SK-MEL-5 (cell line): ENCODE data around the gene TGFBI. TPM values are rescaled to one million over a fixed set of nuclear protein-coding genes. Genes with fewer than 3 reads are reported as not detected.

Experiments
- DNase-seq: peaks from one replicate; pipeline ENCODE4 v3.0.0-alpha.2; 2016; ENCODE audit warnings: low read depth, low spot score
- in situ Hi-C: cut with HindIII; loops from 2 replicates; pipeline ENCODE4 v1.10.0; 2016; ENCODE audit warnings: low sequenced_read_pairs, high pct_unique_total_duplicates, low pct_unique_long_range_greater_than_20kb
- total RNA-seq: library from RNA; depleted of rRNA; stranded (reverse); fragments of >200 nt; shearing (Covaris generic); gene quantifications from 2 replicates; pipeline ENCODE4 v1.2.3, GENCODE V29; 2014

The TGFBI gene
- total RNA-seq, 1 experiment from 2014 or later = 304 TPM

DNA sequence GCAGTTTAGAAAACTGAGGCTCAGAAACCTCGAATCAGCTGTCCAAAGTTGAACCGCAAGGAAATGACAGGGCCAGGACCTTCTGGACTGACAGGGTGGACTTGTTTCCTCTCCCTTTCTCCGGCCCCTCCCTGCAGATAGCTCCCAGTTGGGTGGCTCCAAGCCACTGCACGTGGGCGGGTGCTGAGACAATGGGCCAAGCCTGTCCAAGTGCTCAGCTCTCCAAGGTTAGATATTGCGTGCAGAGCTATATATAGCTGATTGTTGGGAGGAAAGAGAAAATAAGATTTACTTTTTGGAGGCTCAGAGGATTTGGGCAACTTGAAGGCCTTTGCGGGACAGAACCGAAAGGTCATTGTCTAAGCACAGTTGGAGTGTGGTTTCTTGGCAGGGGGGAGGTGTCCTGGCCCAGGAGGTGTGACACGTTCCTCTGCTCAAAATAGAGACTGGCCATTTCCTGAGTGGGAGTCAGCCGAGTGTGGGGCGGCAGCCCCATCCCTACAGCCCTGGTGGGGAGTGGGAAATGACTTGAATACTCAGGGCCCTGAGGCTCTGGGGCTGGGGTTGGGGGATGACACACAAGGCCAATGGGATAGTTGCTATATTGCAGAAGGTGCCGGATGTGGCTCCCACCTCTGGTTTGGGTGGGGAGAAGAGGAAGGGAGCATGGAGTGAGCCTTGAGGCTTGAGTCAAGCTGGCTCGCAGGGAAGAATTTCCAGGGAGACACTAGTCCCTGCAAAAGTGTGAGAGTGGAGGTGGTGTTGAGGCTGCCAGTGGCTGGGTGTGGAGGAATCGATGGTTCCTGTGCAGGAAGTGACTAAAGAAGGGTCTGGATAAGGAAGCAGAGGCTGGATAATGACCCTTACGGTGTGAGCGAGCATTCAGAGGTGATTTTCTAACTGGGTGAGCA lies 59.4 kb downstream of the TGFBI start:
- in situ Hi-C loops = no loop called here
- no peak for DNase-seq

DNA sequence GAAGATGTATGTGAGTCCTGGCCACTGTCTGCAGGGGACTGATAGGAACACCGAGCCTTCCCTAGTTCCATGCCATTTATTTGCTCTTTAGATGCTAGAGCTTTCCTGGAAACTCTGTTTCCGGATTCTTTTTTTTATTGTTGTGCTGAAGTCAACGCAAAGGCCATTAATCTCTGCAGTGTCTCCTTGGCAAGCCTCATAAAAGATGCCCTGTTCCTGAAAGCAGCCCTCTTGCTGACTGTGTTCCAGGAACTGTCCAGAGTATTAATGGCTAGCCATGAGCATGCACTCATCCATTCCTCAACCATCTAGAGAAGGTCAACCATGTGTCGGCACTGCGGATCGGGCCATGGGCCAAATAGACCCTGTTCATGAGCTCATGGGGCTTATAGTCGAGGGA lies 61.0 kb downstream of the TGFBI start:
- in situ Hi-C loops = no loop called here
- peak; percentile 16 for DNase-seq

DNA sequence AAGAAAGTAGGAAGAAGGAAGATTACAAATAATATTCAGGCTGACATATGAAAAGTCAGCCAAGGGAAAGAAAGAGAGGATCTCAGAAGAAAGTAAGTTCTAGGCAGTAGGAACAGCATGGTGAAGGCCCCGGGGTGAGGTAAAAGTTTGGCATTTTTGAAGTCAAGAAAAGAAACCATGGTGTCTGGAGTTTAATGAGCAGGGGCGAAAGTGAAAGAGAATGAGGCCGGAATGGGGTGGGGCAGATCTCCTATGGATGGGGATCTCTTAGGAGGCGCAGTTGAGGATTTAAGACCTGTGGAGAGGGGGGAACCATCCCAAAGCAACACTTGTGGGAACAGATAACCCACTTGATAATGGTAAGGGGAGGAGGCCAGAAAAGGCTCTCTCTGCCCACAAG lies 61.5 kb downstream of the TGFBI start:
- in situ Hi-C loops = no loop called here
- DNase-seq = no peak

DNA sequence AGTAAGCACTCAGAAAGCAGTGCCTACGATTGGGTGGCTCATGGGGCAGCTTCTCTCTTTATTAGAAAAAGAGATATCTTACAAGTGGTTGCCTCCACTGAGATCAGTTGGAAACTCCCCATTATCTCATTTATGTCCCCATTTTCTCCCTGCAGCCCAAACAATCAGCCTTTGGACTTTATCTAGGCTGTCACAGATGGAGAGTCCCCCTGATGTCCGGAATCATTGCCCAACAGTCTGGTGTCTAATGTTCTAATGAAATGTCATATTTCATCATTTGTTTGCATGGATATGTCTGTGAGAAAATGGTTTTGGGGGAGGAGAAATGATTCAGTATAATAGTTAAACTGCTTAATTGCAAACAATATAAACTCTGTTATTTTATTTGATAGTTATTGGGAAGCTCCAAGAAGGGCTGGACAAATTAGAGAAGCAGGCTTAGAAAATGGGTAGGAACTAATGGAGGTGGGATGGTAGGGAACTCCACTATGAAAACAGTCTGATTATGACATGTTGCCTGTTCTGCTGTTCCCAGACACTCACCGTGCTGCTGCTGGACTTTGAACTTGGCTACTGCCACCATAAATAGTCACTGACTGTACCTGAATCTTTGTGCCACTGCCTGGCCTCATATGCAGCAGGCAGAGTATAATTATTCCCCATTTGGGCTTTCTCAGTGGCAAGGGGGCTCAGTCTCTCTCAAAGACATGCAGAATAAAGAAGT lies 65.6 kb downstream of the TGFBI start:
- no peak for DNase-seq
- in situ Hi-C loops = no loop called here

DNA sequence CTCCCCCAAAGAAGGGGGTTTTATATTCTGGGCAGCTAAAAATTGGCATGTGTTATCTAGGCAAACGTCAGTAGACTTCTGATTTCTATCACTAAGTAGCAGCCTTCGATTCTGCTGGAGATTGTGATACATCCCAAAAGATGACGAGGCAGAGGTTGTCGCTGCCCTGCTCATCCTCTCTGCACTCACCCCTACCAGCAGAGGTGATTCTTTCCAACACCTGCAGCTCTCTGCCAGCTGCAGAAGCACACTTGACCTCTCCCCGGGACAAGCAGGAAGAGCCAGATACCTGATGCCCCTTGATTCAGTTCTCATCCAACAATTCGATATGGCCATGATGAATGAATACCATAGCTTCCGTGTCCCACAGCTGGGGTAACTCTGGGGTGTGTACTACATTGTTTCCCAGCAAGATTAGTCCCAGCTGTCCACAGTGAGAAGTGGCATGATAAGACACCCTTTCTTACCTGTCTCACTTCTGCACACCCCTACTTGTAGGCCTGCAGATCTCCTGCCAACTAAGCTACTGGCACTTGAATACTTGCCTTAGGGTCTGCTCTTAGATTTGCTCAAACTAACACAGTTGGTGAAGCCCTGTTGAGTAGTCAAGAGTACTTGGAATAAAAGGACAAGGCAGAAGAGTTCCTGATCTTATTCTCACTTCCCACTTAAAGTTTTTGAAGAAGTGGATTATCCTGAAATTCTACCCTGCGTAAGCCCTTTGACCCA lies 66.3 kb downstream of the TGFBI start:
- DNase-seq = no peak
- in situ Hi-C loops = no loop called here

DNA sequence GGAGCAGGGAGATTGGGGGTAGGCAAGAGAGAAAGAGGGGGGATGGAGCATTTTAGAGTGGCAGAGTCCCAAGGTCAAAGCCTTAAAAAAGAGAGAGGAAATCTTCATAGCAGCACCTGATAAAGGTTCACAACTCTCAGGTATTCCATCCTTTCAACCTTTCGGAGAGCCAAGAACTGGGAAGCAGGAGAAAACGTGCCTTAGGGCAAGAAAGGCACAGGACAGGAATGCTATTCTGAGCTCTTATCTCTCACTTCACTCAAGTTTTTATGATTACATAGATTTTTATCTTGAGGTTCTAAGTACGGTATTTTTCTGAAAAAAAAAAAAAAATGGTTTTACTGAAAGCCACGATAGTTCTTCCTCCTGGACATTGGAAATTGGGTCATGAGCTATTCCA lies 69.4 kb downstream of the TGFBI start:
- no peak for DNase-seq
- in situ Hi-C loops = no loop called here

DNA sequence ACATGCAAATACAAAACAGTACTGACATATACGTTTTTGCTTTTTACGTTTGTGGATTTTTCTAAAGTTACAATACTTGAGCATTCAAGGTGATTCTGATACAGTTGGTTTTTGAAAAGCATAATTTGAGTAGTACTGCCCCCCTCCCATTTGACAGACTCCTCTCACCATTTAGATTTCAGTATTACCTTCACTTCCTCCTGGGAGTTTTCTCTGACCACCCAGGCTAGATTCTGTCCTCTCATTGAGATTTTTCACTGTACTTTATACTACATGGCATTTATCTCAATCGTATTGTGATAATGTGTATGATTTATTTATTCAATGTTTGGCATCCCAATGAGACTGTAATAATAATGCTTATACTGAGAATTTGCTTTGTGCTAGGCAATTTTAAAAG lies 71.1 kb downstream of the TGFBI start:
- in situ Hi-C loops = no loop called here
- no peak for DNase-seq

DNA sequence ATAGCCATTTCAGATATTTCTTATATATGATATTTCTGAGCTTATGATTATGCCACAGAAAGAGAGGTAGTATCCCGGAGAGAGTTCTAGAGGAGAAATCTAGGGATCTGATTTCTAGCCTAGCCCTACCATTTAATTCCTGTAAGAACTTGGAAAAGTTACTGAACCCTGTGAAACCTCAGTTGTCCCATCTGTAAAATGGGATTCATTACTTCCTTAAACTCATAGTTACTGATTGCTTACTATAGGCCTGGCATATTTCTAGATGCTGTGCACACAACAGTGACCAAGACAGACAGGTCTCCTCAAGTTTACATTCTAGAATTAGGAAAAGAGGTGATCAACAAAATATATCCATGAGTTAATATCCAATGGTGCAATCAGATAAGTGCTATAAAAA lies 73.1 kb downstream of the TGFBI start:
- in situ Hi-C loops = no loop called here
- DNase-seq = no peak

DNA sequence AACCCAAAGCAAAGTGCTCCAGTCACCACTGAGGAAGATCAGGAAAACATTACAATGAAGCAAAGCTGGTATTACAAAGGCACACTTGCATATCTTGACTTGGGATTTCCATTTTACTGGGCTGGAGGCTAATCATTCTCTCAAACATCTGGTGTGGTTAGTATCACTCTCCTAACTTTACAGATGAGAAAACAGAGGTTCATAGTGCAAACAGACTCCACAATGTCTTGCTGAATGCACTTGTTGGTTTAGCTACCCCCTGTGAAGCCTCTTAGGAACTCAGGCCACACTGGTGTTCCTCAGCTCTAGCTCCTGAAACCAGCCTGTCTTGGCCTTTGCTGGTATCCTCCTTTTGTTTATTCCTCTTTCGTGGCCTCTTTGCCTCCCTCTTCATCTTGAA lies 74.3 kb downstream of the TGFBI start:
- in situ Hi-C loops = no loop called here
- no peak for DNase-seq

DNA sequence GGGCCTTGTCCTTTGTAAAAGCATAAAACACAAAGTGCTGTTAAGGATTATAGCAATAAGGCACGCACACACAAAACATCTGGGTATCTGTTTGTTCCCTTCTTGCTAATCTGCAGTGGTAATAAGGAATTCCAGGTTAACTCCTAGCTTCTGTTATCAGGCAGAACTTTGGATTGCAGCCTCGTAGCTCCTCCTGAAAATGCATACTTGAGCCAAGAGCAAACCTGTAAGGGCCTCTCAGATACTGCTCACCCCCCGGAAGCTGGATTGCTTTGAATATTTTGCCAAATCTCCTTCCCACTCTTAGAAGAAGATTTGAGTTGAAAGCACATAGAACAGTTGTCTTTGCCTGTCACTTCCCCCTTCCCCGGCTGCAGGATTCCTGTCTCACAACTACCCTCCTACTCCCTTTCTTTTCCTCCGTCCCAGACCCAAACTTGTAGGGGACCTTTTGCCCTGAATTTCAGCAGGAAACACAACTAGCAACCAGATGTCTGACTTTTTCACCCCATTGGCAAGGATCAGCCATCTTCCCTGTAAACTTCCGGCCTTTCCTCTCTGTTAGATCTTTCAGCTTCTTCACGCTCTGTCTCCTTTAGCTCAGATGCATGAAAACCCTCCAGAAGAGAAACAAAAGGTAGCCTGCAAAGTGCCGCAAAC lies 75.6 kb downstream of the TGFBI start:
- in situ Hi-C loops = no loop called here
- DNase-seq = no peak

DNA sequence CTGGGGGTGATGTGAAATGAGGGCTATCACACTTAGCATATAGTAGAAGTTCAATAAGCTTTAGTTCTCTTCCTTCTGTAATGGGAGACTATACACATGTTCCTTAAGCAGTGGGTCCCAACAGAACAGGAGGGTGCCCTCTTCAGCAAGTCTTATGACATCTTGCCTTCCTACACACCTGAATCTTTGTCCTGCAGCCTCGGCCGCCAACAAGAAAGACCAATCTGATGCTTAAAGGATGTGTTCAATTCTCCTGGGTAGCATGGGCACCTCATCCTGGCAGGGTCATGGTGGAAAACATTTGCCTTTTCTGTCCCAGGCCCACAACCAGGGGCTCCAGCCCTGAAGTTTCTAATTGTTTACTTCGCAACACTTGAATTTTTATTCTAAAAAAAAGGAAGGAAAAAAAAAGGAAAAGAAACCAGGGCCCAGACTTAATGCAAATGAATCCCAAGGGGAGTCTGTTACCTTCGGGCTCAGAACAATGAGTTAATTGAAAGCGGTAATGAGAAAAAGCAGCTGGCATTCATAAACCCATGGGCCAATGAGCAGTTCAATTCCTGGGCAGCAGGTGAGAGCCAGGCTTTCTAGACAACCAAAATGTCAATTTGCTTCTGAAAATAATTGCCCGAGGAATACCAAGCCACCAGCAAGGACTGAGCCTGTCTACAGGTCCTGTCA lies 77.7 kb downstream of the TGFBI start:
- DNase-seq = no peak
- in situ Hi-C loops = no loop called here

DNA sequence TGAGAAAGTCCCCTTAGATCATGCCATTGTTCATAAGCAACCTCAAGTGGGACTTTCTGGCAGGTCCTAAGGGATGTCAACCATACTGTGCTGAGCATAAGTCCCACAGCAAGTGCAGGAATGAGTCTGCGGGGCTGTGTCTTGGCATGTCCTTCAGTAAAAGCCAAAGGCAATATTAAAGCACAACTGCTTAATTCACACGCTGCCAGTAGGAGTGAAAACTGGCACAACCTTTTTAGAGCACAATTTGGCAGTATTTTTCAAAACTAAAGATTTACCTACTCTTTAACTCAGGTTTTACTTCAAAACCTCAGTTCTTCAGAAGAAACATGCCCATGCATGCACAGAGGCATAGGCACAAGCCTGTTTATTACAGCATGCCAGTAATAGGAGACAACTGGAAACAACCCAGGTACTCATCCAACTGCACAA lies 79.4 kb downstream of the TGFBI start:
- in situ Hi-C loops = no loop called here
- no peak for DNase-seq

DNA sequence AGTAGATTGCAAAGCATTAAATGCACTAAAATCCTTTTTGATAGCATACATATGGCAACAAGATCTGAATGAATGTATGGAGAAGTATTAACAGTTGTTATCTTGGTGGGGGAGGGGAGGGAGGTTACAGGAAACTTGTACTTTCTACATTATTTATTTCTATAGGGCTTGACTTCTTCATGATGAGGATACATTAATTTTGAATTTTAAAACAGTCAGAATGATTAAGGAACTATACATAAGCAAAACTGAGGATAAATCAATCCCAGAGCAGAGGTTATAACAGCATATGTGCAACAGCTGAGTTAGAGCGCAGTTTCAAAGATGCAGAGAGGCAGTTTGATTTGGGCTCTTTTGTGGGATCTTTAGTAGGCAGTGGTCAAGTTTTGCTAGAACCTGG lies 80.0 kb downstream of the TGFBI start:
- no peak for DNase-seq
- in situ Hi-C loops = no loop called here

DNA sequence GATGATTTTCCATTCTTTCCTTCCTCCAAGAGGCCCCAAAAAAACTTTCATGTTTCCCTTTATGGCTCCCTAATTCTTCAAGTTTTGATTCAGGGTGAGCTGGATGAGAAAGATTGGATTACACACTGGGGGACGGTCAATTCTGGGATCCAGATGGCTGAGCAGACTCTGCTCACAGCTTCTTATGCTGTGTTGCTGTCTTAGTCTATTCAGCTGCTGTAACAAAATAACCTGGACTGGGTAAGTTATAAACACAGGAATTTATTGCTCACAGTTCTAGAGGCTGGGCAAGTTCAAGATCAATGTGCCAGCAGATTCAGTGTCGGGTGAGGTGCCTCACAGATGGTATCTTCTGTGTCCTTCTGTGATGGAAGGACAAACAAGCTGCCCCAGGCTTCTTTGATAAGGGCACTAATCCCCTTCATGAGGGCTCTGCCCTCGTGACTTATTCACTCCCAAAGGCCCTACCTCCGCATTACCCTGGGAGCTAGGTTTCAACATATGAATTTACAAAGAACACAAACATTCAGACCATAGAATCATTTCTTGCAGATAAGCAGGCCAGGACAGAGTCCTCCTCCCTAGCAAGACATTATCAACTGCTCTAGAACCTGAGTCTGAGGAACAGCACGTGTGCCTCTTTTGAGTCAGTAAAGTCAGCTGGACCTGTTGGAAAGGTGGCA lies 80.8 kb downstream of the TGFBI start:
- DNase-seq = no peak
- in situ Hi-C loops = no loop called here
